GM13976 (cell line): ENCODE results near the gene SYNE2.

ENCODE experiments used
- DNase-seq: peaks from one replicate; pipeline ENCODE4 v3.0.0; 2012; ENCODE audit warnings: low spot score
- in situ Hi-C: fragments of 300-500 bp; cut with MboI; formaldehyde crosslinking; loops from one replicate; pipeline ENCODE4 v1.12.0; 2022; ENCODE audit warnings: low sequenced_read_pairs, mixed read lengths, inconsistent platforms; ENCODE audit not compliant: unreplicated experiment
- TF ChIP-seq, protein P1 (sequence below): IDR thresholded peaks from 2 replicates; pipeline ENCODE4 v1.5.1; 2012; ENCODE audit warnings: borderline replicate concordance, mild to moderate bottlenecking; ENCODE audit not compliant: insufficient read depth; ENCODE audit errors: extremely low read depth, missing control alignments, control extremely low read depth

The SYNE2 gene

DNA sequence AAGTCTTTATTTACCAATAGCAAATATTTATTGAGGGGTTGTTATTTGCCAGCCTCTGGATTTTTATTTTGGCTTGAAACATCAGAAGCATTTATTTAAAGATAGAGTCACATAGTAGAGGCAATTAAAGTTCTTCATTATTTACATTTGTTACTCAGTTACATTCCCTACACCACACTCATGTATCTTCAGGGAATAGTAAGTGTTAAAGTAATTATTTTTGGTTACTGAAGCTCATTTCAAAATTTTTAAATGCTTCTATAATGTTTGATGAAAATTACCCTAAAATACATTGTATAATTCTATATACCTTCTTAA lies 235.8 kb downstream of the SYNE2 start:
- in situ Hi-C loops: no loop called here
- TF ChIP-seq, protein P1, sequence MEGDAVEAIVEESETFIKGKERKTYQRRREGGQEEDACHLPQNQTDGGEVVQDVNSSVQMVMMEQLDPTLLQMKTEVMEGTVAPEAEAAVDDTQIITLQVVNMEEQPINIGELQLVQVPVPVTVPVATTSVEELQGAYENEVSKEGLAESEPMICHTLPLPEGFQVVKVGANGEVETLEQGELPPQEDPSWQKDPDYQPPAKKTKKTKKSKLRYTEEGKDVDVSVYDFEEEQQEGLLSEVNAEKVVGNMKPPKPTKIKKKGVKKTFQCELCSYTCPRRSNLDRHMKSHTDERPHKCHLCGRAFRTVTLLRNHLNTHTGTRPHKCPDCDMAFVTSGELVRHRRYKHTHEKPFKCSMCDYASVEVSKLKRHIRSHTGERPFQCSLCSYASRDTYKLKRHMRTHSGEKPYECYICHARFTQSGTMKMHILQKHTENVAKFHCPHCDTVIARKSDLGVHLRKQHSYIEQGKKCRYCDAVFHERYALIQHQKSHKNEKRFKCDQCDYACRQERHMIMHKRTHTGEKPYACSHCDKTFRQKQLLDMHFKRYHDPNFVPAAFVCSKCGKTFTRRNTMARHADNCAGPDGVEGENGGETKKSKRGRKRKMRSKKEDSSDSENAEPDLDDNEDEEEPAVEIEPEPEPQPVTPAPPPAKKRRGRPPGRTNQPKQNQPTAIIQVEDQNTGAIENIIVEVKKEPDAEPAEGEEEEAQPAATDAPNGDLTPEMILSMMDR: no peak
- no peak for DNase-seq

DNA sequence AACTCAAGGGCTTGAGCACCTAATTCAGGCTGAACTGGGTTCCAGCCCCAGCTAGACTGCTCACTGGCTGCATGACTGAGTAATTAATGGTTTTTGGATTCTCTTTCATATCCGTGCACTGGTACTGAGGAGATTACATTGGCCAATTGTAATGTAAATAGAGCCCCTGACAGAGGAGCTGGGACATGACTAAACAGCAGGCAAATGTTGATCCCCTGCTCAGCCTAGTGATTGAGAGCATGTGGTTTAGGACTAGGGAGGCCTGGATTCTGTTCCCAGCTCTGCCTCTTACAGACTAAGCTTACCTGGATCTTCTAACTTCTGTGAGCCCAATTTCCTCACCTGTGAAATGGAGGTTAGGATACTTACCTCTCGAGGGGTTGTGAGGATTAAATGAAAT lies 237.1 kb downstream of the SYNE2 start:
- in situ Hi-C loops: no loop called here

DNA sequence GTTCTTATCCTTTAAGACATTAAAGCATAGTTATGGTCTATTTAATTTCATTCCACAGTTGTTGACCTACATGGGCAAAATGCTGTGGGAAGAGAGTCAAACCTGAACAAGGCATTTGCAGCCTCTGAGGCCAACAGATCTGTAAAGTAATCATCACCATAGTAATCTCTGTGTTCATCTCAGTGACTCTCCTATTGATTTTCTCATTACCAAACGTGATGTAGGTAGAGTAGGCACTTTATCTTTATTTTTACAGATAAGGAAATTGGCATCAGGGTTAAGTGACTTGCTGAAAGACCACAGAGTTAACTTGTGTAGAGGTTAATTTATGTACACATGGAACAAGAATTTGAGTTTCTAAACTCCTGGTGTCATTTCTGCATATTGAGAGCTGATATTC lies 238.4 kb downstream of the SYNE2 start:
- TF ChIP-seq, protein P1: no peak
- no peak for DNase-seq
- in situ Hi-C loops: no loop called here

More for the DNA sequence above, 237.1 kb downstream of the SYNE2 start:
- TF ChIP-seq, protein P1: no peak
- no peak for DNase-seq

DNA sequence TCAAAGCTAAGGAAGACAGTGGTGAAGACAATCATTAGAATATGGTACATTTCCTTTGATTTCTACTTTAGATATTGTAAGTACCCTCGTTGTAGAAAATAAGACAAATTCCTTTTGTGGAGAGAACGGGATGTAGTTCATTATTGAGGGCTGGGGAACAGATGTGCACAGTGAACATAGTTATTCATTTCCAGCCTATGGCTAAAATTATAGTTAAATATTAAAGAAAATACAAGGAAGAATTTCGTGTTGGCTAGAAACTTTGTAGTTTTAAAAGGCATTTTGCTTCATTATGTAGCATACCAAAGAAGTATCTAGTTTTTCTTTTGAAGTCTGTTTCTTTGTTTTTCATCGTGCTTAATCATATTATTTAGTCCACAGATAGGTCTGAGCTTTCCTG lies 239.5 kb downstream of the SYNE2 start:
- TF ChIP-seq, protein P1: no peak
- in situ Hi-C loops: no loop called here
- DNase-seq: no peak

DNA sequence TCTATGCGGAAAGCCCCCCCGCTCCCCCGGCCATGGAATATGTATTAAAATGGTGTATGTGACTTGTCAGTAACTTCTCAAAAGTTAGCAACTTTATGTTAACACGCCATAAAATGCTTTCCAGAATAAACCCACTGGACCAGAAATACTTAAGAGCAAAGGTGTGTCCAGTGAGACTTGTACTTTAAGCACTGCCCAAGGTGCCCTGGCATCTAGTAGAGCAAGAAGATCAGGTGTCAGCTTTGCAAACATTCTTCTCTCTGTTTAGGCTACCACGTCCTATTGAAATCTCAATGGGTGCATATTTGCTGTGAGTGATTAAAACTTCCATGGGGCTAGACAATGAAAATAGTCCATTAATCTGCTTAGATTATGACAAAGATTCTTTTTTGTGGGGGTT lies 240.1 kb downstream of the SYNE2 start:
- in situ Hi-C loops: no loop called here
- TF ChIP-seq, protein P1: no peak

DNA sequence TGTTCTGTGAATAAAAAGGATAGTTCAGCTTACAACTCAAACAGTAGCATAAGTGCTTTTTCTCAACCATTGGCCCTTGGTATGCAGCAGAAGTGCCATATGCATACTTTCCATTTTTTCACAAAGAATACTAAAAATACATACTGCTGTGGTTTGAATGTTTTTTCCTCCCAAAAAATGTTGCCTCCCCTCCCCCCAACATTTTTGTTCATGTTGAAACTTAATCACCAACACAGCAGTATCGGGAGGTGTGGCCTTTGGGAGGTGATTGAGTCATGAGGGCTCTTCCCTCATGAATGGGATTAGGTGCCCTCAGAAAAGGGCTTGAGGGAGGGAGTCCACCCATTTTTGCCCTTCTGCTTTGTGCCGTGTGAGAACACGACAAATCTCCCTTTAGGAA lies 242.8 kb downstream of the SYNE2 start:
- no peak for DNase-seq
- in situ Hi-C loops: no loop called here
- TF ChIP-seq, protein P1: no peak

More for the DNA sequence above, 240.1 kb downstream of the SYNE2 start:
- DNase-seq: no peak

DNA sequence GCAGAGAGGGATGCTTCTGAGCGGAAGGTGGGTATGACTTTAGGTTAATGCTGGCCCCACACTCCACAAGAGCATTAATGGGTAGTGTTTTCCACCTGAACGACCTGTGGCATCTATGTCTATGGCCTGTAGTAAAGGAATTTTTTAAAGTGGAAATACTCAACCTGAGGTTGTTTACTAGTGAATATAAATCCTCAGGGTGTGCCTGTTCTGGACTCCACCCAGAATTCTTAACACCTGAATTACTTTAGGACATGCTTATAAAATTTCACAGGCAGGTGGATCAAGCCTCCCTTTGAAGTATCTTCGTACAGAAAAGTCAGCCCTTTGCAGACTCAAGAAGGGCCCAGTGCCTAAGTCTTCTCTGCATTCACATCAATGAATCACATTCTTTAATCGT lies 245.3 kb downstream of the SYNE2 start:
- no peak for DNase-seq
- in situ Hi-C loops: no loop called here
- TF ChIP-seq, protein P1: no peak
